Gastrocnemius medialis (tissue), 4 donors: Measurements from ENCODE around the gene ITGAL. TPM values are rescaled to one million over a fixed set of nuclear protein-coding genes. Genes with fewer than 3 reads are reported as not detected.

Experiments
- ATAC-seq, 2 donors: fragments of 150-250 bp; one replicate each; pipeline ENCODE4 v1.9.1; 2016
- DNase-seq, 2 donors: peaks; one replicate each; pipeline ENCODE4 v3.0.0-alpha.2; 2019
- H3K27ac ChIP-seq, 4 donors: fragments of 200-600 bp; sonication (generic); 1 replicate in 1 of 4; 2 replicates in 3 of 4; pipeline ENCODE4 v1.5.1; 2016 to 2018; ENCODE audit warnings: mild to moderate bottlenecking in 2 of 4, moderate library complexity in 1 of 4
- H3K27me3 ChIP-seq, 3 donors: fragments of 200-600 bp; sonication (generic) in 2 of 3; 1 replicate in 1 of 3; 2 replicates in 2 of 3; pipeline versions ENCODE4 v1.5.1 to v1.6.0; 2016 to 2019; ENCODE audit warnings: mild to moderate bottlenecking in 1 of 3, moderate library complexity in 1 of 3
- H3K36me3 ChIP-seq, 2 donors: fragments of 200-600 bp; sonication (generic) in 1 of 2; one replicate each; pipeline ENCODE4 v1.5.1; 2017 to 2018
- H3K4me1 ChIP-seq, 2 donors: fragments of 200-600 bp; sonication (generic) in 1 of 2; one replicate each; pipeline ENCODE4 v1.5.1; 2016 to 2017; ENCODE audit warnings: mild to moderate bottlenecking in 2 of 2
- H3K4me3 ChIP-seq, 4 donors: fragments of 200-600 bp; sonication (generic) in 3 of 4; 1 replicate in 1 of 4; 2 replicates in 3 of 4; pipeline ENCODE4 v1.5.1; 2016 to 2019; ENCODE audit warnings: mild to moderate bottlenecking in 2 of 4
- H3K9me3 ChIP-seq, 3 donors: fragments of 200-600 bp; sonication (generic) in 2 of 3; 1 replicate in 1 of 3; 2 replicates in 2 of 3; pipeline ENCODE4 v1.5.1; 2016 to 2019
- POLR2A ChIP-seq, 2 donors: fragments of 450-650 bp; IDR thresholded peaks; one replicate each; pipeline ENCODE4 v1.6.1; 2017; ENCODE audit warnings: antibody characterized with exemption in 2 of 2, mild to moderate bottlenecking in 2 of 2, moderate library complexity in 2 of 2
- in situ Hi-C, 4 donors: fragments of 200-750 bp; cut with MboI; loops; one replicate each; pipeline versions ENCODE4 v1.15.0 to v1.8.0; 2017; ENCODE audit warnings: low sequenced_read_pairs in 4 of 4
- intact Hi-C: fragments of 100-400 bp; cut with DNase I; formaldehyde crosslinking; loops from one replicate; pipeline ENCODE4 v1.15.1; 2023; ENCODE audit warnings: low total_unique reads
- total RNA-seq, 4 donors: library from RNA; depleted of rRNA; stranded (reverse); fragments of >200 nt; gene quantifications; one replicate each; pipeline versions ENCODE4 v1.1.0 to v1.2.3, GENCODE V29; 2016
- TF ChIP-seq, protein P1 (sequence below), 5 experiments: fragments of 450-650 bp in 3 of 5; fragments of 200-600 bp in 2 of 5; sonication (generic) in 2 of 5; IDR thresholded peaks in 4 of 5; conservative IDR thresholded peaks in 1 of 5; 1 replicate in 4 of 5; 2 replicates in 1 of 5; pipeline ENCODE4 v1.5.1; 2016 to 2019; ENCODE audit warnings: antibody characterized with exemption in 5 of 5, mild to moderate bottlenecking in 3 of 5, moderate library complexity in 3 of 5

ITGAL gene
- total RNA-seq, 4 donors from 2014 or later, result 0.16 to 1.9 (median 0.86) TPM; not detected in 1

- Histone ChIP-seq H3K27me3 (no peaks in the 10 kb centered on the region), H3K27ac (no peak overlapping the region), H3K9me3 (no peaks in the 10 kb centered on the region), H3K4me3 (no peak overlapping the region), H3K4me1 (peaks cover 9 to 15% of the 10 kb centered on the region in 2 donors), H3K36me3 (no peaks in the 10 kb centered on the region)
- TF ChIP-seq, protein P1, sequence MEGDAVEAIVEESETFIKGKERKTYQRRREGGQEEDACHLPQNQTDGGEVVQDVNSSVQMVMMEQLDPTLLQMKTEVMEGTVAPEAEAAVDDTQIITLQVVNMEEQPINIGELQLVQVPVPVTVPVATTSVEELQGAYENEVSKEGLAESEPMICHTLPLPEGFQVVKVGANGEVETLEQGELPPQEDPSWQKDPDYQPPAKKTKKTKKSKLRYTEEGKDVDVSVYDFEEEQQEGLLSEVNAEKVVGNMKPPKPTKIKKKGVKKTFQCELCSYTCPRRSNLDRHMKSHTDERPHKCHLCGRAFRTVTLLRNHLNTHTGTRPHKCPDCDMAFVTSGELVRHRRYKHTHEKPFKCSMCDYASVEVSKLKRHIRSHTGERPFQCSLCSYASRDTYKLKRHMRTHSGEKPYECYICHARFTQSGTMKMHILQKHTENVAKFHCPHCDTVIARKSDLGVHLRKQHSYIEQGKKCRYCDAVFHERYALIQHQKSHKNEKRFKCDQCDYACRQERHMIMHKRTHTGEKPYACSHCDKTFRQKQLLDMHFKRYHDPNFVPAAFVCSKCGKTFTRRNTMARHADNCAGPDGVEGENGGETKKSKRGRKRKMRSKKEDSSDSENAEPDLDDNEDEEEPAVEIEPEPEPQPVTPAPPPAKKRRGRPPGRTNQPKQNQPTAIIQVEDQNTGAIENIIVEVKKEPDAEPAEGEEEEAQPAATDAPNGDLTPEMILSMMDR (IDR thresholded peaks at IDR 0.05 in 4 of 5, conservative IDR thresholded peaks at IDR 0.05 in 1 of 5), result no peak
- TF ChIP-seq POLR2A (IDR thresholded peaks at IDR 0.05), result no peak
- ATAC-seq (no peak), DNase-seq (no peak)
- intact Hi-C loops, result no loop called here
- in situ Hi-C loops, result no loop called here
Measured at GRCh38 chr16:30566531-30566930, 94.0 kb downstream of the ITGAL start.

DNA sequence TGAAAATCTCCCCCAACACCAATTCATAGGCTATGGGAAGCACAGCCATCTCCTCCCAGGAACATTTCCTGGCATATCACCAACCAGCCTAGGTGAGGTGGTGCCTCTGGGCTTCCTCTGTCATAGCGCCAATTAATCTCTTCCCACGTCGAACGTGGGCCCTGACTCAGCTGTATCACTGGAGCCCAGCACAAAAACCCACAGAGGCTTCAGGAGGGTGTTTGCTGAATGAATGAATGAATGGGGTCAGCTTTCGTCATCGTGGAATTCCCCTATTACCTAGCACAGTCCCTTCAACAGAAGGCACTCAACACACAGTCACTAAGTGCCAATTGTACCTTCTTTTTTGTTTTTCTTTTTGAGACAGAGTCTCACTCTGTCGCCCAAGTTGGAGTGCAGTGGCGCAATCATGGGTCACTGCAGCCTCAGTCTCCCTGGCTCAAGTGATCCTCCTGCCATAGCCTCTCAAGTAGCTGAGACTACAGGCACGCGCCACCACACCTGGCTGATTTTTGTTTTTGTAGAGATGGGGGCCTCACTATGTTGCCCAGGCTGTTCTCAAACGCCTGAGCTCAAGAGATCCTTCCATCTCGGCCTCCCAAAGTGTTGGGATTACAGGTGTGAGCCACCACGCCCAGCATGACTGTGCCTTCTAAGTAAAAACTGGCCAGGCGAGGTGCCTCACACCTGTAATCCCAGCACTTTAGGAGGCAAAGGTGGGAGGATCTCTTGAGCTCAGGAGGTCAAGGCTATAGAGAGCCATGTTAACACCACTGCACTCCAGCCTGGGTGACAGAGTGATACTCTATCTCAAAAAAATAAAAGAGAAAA is 94.8 kb downstream of the ITGAL start:
- TF ChIP-seq, protein P1 (IDR thresholded peaks at IDR 0.05 in 4 of 5, conservative IDR thresholded peaks at IDR 0.05 in 1 of 5), result no peak
- no peak for TF ChIP-seq POLR2A (IDR thresholded peaks at IDR 0.05)
- no peak overlapping the region for H3K27ac ChIP-seq
- intact Hi-C loops, result no loop called here
- H3K36me3 ChIP-seq, result no peaks in the 10 kb centered on the region
- in situ Hi-C loops, result no loop called here
- no peaks in the 10 kb centered on the region for H3K9me3 ChIP-seq
- peaks cover 11 to 19% of the 10 kb centered on the region in 2 donors for H3K4me1 ChIP-seq
- no peak for DNase-seq
- no peaks in the 10 kb centered on the region for H3K27me3 ChIP-seq
- no peak overlapping the region for H3K4me3 ChIP-seq
- ATAC-seq, result no peak

DNA sequence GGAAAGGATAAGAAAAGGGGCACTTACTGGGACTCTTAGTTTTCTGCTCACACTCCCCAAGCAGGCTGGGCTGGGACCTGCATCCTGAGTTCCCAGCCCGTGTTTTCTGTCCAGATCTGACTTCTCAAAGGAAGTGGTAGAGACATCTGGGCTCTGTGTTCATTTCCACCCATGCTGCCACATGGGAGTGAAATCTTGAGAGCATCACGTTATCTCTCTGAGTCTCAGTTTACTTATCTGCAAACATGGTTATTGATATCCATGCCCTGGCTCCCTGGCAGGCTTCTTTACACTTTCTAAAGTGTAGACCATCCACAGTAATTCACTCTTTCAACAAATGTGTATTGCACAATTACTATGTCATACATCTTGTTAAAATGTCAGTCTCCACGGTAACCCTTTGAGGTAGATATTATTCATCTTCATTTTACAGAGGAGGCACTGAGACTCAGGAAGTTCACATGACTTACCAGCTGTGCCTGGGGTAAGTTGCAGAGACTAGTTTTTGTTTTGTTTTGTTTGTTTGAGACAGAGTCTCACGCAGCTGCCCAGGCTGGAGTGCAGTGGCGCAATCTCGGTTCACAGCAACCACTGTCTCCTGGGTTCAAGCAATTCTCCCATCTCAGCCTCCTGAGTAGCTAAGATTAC is 95.6 kb downstream of the ITGAL start:
- no peaks in the 10 kb centered on the region for H3K9me3 ChIP-seq
- no peaks in the 10 kb centered on the region for H3K27me3 ChIP-seq
- in situ Hi-C loops, result no loop called here
- intact Hi-C loops, result no loop called here
- peaks cover 18 to 24% of the 10 kb centered on the region in 2 donors for H3K4me1 ChIP-seq
- TF ChIP-seq, protein P1 (IDR thresholded peaks at IDR 0.05 in 4 of 5, conservative IDR thresholded peaks at IDR 0.05 in 1 of 5), result no peak
- TF ChIP-seq POLR2A (IDR thresholded peaks at IDR 0.05), result no peak
- no peak for ATAC-seq
- DNase-seq, result no peak
- no peaks in the 10 kb centered on the region for H3K36me3 ChIP-seq
- H3K27ac ChIP-seq, result no peak overlapping the region
- no peak overlapping the region for H3K4me3 ChIP-seq

- DNase-seq (no peak), ATAC-seq (no peak)
- peaks cover 21 to 24% of the 10 kb centered on the region in 2 donors for H3K4me1 ChIP-seq
- H3K27ac ChIP-seq, result peak overlapping the region in 1 of 4 donors; percentile 98
- H3K36me3 ChIP-seq, result no peaks in the 10 kb centered on the region
- intact Hi-C loops, result no loop called here
- in situ Hi-C loops, result no loop called here
- no peaks in the 10 kb centered on the region for H3K9me3 ChIP-seq
- TF ChIP-seq POLR2A (IDR thresholded peaks at IDR 0.05), result no peak
- TF ChIP-seq, protein P1 (IDR thresholded peaks at IDR 0.05 in 4 of 5, conservative IDR thresholded peaks at IDR 0.05 in 1 of 5), result no peak
- no peaks in the 10 kb centered on the region for H3K27me3 ChIP-seq
- H3K4me3 ChIP-seq, result no peak overlapping the region
Measured at GRCh38 chr16:30569281-30569680, 96.7 kb downstream of the ITGAL start.
